Keratinocyte (primary cell): ENCODE results near the gene CBX8.

Source experiments
- EZH2 ChIP-seq: IDR thresholded peaks from one replicate; pipeline ENCODE4 v1.6.1; 2012; ENCODE audit warnings: inconsistent platforms, mild to moderate bottlenecking, low read length, moderate library complexity
- TF ChIP-seq, protein P1 (sequence below), 3 experiments: IDR thresholded peaks in 1 of 3; conservative IDR thresholded peaks in 1 of 3; optimal IDR thresholded peaks in 1 of 3; 2 replicates in 2 of 3; 3 replicates in 1 of 3; pipeline versions ENCODE3 to v1.5.1; 2011; ENCODE audit warnings: low read length in 3 of 3, mild to moderate bottlenecking in 3 of 3, moderate library complexity in 2 of 3, control low read depth in 1 of 3, inconsistent platforms in 1 of 3; ENCODE audit not compliant: insufficient read depth in 2 of 3; ENCODE audit errors: extremely low read depth in 1 of 3

GRCh38 chr17:79832218-79833109, 35.6 kb upstream of the CBX8 start:
- no peak for TF ChIP-seq EZH2
- TF ChIP-seq, protein P1, sequence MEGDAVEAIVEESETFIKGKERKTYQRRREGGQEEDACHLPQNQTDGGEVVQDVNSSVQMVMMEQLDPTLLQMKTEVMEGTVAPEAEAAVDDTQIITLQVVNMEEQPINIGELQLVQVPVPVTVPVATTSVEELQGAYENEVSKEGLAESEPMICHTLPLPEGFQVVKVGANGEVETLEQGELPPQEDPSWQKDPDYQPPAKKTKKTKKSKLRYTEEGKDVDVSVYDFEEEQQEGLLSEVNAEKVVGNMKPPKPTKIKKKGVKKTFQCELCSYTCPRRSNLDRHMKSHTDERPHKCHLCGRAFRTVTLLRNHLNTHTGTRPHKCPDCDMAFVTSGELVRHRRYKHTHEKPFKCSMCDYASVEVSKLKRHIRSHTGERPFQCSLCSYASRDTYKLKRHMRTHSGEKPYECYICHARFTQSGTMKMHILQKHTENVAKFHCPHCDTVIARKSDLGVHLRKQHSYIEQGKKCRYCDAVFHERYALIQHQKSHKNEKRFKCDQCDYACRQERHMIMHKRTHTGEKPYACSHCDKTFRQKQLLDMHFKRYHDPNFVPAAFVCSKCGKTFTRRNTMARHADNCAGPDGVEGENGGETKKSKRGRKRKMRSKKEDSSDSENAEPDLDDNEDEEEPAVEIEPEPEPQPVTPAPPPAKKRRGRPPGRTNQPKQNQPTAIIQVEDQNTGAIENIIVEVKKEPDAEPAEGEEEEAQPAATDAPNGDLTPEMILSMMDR (optimal IDR thresholded peaks at IDR 0.05 in 1 of 3, IDR thresholded peaks at IDR 0.05 in 1 of 3, conservative IDR thresholded peaks at IDR 0.05 in 1 of 3; ENCODE audit: extremely low read depth in 1 of 3, insufficient read depth in 2 of 3, low read length in 3 of 3): no peak
